NT2/D1 (cell line): ENCODE results near the gene DLX4.

Experiments
- DNase-seq: peaks from one replicate; pipeline ENCODE4 v3.0.0-alpha.2; 2011; ENCODE audit warnings: low read depth, low spot score
- H3K27me3 ChIP-seq: 2 replicates; pipeline ENCODE4 v1.6.0; 2011; ENCODE audit warnings: mild to moderate bottlenecking; ENCODE audit not compliant: insufficient read length, insufficient read depth
- H3K36me3 ChIP-seq: 2 replicates; pipeline ENCODE4 v1.6.1; 2011; ENCODE audit warnings: mild to moderate bottlenecking, low read length, mixed read lengths; ENCODE audit not compliant: insufficient read depth, insufficient read length
- H3K4me1 ChIP-seq: 2 replicates; pipeline ENCODE4 v1.5.1; 2011; ENCODE audit not compliant: insufficient read depth, insufficient read length
- H3K4me3 ChIP-seq: 2 replicates; pipeline ENCODE4 v1.5.1; 2011; ENCODE audit warnings: low read depth; ENCODE audit not compliant: insufficient read length
- H3K9ac ChIP-seq: 2 replicates; pipeline ENCODE4 v1.6.0; 2011; ENCODE audit warnings: low read depth; ENCODE audit not compliant: insufficient read length
- H3K9me3 ChIP-seq: 2 replicates; pipeline ENCODE4 v1.5.1; 2011; ENCODE audit warnings: mild to moderate bottlenecking, low read length; ENCODE audit not compliant: insufficient read depth
- SUZ12 ChIP-seq: IDR thresholded peaks from 2 replicates; pipeline ENCODE4 v1.6.1; 2011; ENCODE audit not compliant: insufficient read length, insufficient read depth; ENCODE audit errors: extremely low read depth
- YY1 ChIP-seq: IDR thresholded peaks from 2 replicates; pipeline ENCODE4 v1.6.1; 2011; ENCODE audit not compliant: insufficient read length, insufficient read depth
- ZNF274 ChIP-seq: IDR thresholded peaks from 2 replicates; pipeline ENCODE4 v1.6.1; 2011; ENCODE audit warnings: mild to moderate bottlenecking, low read depth, low read length

DLX4 gene

GRCh38 chr17:49976828-49977202, 7.8 kb downstream of the DLX4 start:
- Histone ChIP-seq H3K27me3 (peaks cover 70% of the 10 kb centered on the region), H3K9ac (no peak overlapping the region), H3K36me3 (no peaks in the 10 kb centered on the region), H3K9me3 (no peaks in the 10 kb centered on the region), H3K4me3 (no peak overlapping the region), H3K4me1 (peaks cover 44% of the 10 kb centered on the region)
- no peak for DNase-seq
- TF ChIP-seq SUZ12 (no peak), YY1 (no peak), ZNF274 (no peak)

- peaks cover 66% of the 10 kb centered on the region for H3K27me3 ChIP-seq
- peaks cover 37% of the 10 kb centered on the region for H3K4me1 ChIP-seq
- H3K4me3 ChIP-seq: no peak overlapping the region
Observed at GRCh38 chr17:49977463-49978389, 8.7 kb downstream of the DLX4 start.

GRCh38 chr17:49978501-49978900, 9.5 kb downstream of the DLX4 start:
- TF ChIP-seq YY1: no peak
- TF ChIP-seq ZNF274: no peak
- no peak for TF ChIP-seq SUZ12
- no peak overlapping the region for H3K9ac ChIP-seq
- H3K36me3 ChIP-seq: no peaks in the 10 kb centered on the region
- peaks cover 31% of the 10 kb centered on the region for H3K4me1 ChIP-seq
- H3K4me3 ChIP-seq: no peak overlapping the region
- H3K27me3 ChIP-seq: peaks cover 58% of the 10 kb centered on the region
- no peak for DNase-seq
- H3K9me3 ChIP-seq: no peaks in the 10 kb centered on the region

More at GRCh38 chr17:49977463-49978389, 8.7 kb downstream of the DLX4 start:
- Histone ChIP-seq H3K9ac (no peak overlapping the region), H3K9me3 (no peaks in the 10 kb centered on the region), H3K36me3 (no peaks in the 10 kb centered on the region)
- TF ChIP-seq ZNF274: no peak
- no peak for TF ChIP-seq SUZ12
- TF ChIP-seq YY1: no peak
- no peak for DNase-seq

- H3K9me3 ChIP-seq: no peaks in the 10 kb centered on the region
- peaks cover 44% of the 10 kb centered on the region for H3K27me3 ChIP-seq
- TF ChIP-seq YY1: no peak
- TF ChIP-seq ZNF274: no peak
- TF ChIP-seq SUZ12: no peak
Observed at GRCh38 chr17:49979748-49980479, 10.9 kb downstream of the DLX4 start.

GRCh38 chr17:49980703-49981197, 11.8 kb downstream of the DLX4 start:
- no peaks in the 10 kb centered on the region for H3K9me3 ChIP-seq
- TF ChIP-seq YY1 (no peak), ZNF274 (no peak), SUZ12 (no peak)
- peak overlapping the region; percentile 33 for H3K9ac ChIP-seq
- H3K4me3 ChIP-seq: no peak overlapping the region
- DNase-seq: peak; percentile 65
- H3K27me3 ChIP-seq: peaks cover 37% of the 10 kb centered on the region
- H3K4me1 ChIP-seq: peaks cover 31% of the 10 kb centered on the region
- no peaks in the 10 kb centered on the region for H3K36me3 ChIP-seq

More at GRCh38 chr17:49979748-49980479, 10.9 kb downstream of the DLX4 start:
- Histone ChIP-seq H3K36me3 (no peaks in the 10 kb centered on the region), H3K4me1 (peaks cover 35% of the 10 kb centered on the region), H3K9ac (peak overlapping the region; percentile 33), H3K4me3 (no peak overlapping the region)
- DNase-seq: no peak

- H3K4me3 ChIP-seq: no peak overlapping the region
- no peak overlapping the region for H3K9ac ChIP-seq
- no peak for DNase-seq
- H3K4me1 ChIP-seq: peaks cover 27% of the 10 kb centered on the region
- no peak for TF ChIP-seq ZNF274
- TF ChIP-seq YY1: no peak
- TF ChIP-seq SUZ12: no peak
- H3K36me3 ChIP-seq: no peaks in the 10 kb centered on the region
- H3K27me3 ChIP-seq: peaks cover 50% of the 10 kb centered on the region
- no peaks in the 10 kb centered on the region for H3K9me3 ChIP-seq
Observed at GRCh38 chr17:49984283-49984682, 15.3 kb downstream of the DLX4 start.

- Histone ChIP-seq H3K36me3 (no peaks in the 10 kb centered on the region), H3K9me3 (no peaks in the 10 kb centered on the region), H3K4me1 (peaks cover 31% of the 10 kb centered on the region), H3K4me3 (no peak overlapping the region), H3K9ac (no peak overlapping the region), H3K27me3 (peaks cover 50% of the 10 kb centered on the region)
- no peak for DNase-seq
- TF ChIP-seq SUZ12 (no peak), ZNF274 (no peak), YY1 (no peak)
Observed at GRCh38 chr17:49984776-49985175, 15.8 kb downstream of the DLX4 start.
